Tibial artery (tissue), 4 donors: ENCODE measurements around the gene VPS72.

ENCODE experiments used
- DNase-seq, 2 donors: peaks; one replicate each; pipeline ENCODE4 v3.0.0-alpha.2; 2019
- H3K27ac ChIP-seq, 2 donors: fragments of 200-600 bp; sonication (generic) in 1 of 2; 1 replicate in 1 of 2; 2 replicates in 1 of 2; pipeline ENCODE4 v1.5.1; 2018 to 2019; ENCODE audit warnings: mild to moderate bottlenecking in 1 of 2
- H3K27me3 ChIP-seq, 2 donors: fragments of 200-600 bp; sonication (generic) in 1 of 2; one replicate each; pipeline versions ENCODE4 v1.5.1 to v1.6.0; 2016 to 2019
- H3K36me3 ChIP-seq, 3 donors: fragments of 200-600 bp; sonication (generic) in 2 of 3; one replicate each; pipeline ENCODE4 v1.5.1; 2016 to 2019; ENCODE audit warnings: mild to moderate bottlenecking in 2 of 3
- H3K4me1 ChIP-seq, 4 donors: fragments of 200-600 bp; sonication (generic) in 2 of 4; 1 replicate in 3 of 4; 2 replicates in 1 of 4; pipeline ENCODE4 v1.5.1; 2016 to 2019
- H3K4me3 ChIP-seq, 2 donors: fragments of 200-600 bp; sonication (generic) in 1 of 2; 1 replicate in 1 of 2; 2 replicates in 1 of 2; pipeline ENCODE4 v1.5.1; 2018 to 2019; ENCODE audit warnings: mild to moderate bottlenecking in 2 of 2
- H3K9me3 ChIP-seq, 3 donors: fragments of 200-600 bp; sonication (generic) in 1 of 3; one replicate each; pipeline ENCODE4 v1.5.1; 2016 to 2019
- CTCF ChIP-seq, 2 experiments: fragments of 200-600 bp in 1 of 2; fragments of 450-650 bp in 1 of 2; IDR thresholded peaks; one replicate each; pipeline ENCODE4 v1.5.1; 2017 to 2019; ENCODE audit warnings: antibody characterized with exemption in 2 of 2, mild to moderate bottlenecking in 1 of 2, moderate library complexity in 1 of 2
- intact Hi-C: fragments of 100-400 bp; cut with DNase I; formaldehyde crosslinking; loops from one replicate; pipeline ENCODE4 v1.15.0; 2023; ENCODE audit warnings: low total_unique reads

VPS72 gene

GRCh38 chr1:151143986-151144385 is 46.0 kb downstream of the VPS72 start:
- DNase-seq = peak in 1 of 2 donors; percentile 56
- H3K36me3 ChIP-seq = peaks cover 0 to 24% (median 0%) of the 10 kb centered on the region in 3 donors
- H3K27me3 ChIP-seq = no peaks in the 10 kb centered on the region
- intact Hi-C loops = no loop called here
- H3K4me3 ChIP-seq = no peak overlapping the region
- H3K4me1 ChIP-seq = peaks cover 0 to 40% (median 25%) of the 10 kb centered on the region in 4 donors
- no peak overlapping the region for H3K27ac ChIP-seq
- H3K9me3 ChIP-seq = no peaks in the 10 kb centered on the region
- TF ChIP-seq CTCF (IDR thresholded peaks at IDR 0.05) = no peak

GRCh38 chr1:151143057-151143435 is 47.0 kb downstream of the VPS72 start:
- DNase-seq = no peak
- H3K4me3 ChIP-seq = no peak overlapping the region
- no peak overlapping the region for H3K27ac ChIP-seq
- H3K36me3 ChIP-seq = peaks cover 0 to 30% (median 0%) of the 10 kb centered on the region in 3 donors
- intact Hi-C loops = no loop called here
- no peak for TF ChIP-seq CTCF (IDR thresholded peaks at IDR 0.05)
- H3K9me3 ChIP-seq = no peaks in the 10 kb centered on the region
- H3K4me1 ChIP-seq = peaks cover 0 to 40% (median 25%) of the 10 kb centered on the region in 4 donors
- H3K27me3 ChIP-seq = no peaks in the 10 kb centered on the region

- intact Hi-C loops = no loop called here
- no peak overlapping the region for H3K4me3 ChIP-seq
- no peak overlapping the region for H3K27ac ChIP-seq
- DNase-seq = no peak
- TF ChIP-seq CTCF (IDR thresholded peaks at IDR 0.05) = no peak
- peaks cover 0 to 36% (median 0%) of the 10 kb centered on the region in 3 donors for H3K36me3 ChIP-seq
- H3K27me3 ChIP-seq = no peaks in the 10 kb centered on the region
- peaks cover 0 to 39% (median 25%) of the 10 kb centered on the region in 4 donors for H3K4me1 ChIP-seq
- H3K9me3 ChIP-seq = no peaks in the 10 kb centered on the region
These were observed 47.5 kb downstream of the VPS72 start for GRCh38 chr1:151142411-151143056.

- TF ChIP-seq CTCF (IDR thresholded peaks at IDR 0.05) = no peak
- H3K27me3 ChIP-seq = no peaks in the 10 kb centered on the region
- DNase-seq = peak in 1 of 2 donors; percentile 50
- H3K27ac ChIP-seq = no peak overlapping the region
- H3K36me3 ChIP-seq = peaks cover 0 to 71% (median 5%) of the 10 kb centered on the region in 3 donors
- peaks cover 0 to 5% (median under 1%) of the 10 kb centered on the region in 4 donors for H3K4me1 ChIP-seq
- intact Hi-C loops = no loop called here
- no peaks in the 10 kb centered on the region for H3K9me3 ChIP-seq
- no peak overlapping the region for H3K4me3 ChIP-seq
These were observed 52.2 kb downstream of the VPS72 start for GRCh38 chr1:151137789-151138188.

- intact Hi-C loops = no loop called here
- Histone ChIP-seq H3K4me1 (peaks cover 0 to 11% (median 4%) of the 10 kb centered on the region in 4 donors), H3K9me3 (no peaks in the 10 kb centered on the region), H3K36me3 (peaks cover 0 to 62% (median 5%) of the 10 kb centered on the region in 3 donors), H3K27ac (no peak overlapping the region), H3K27me3 (no peaks in the 10 kb centered on the region), H3K4me3 (no peak overlapping the region)
- peak in 1 of 2 donors; percentile 31 for DNase-seq
- no peak for TF ChIP-seq CTCF (IDR thresholded peaks at IDR 0.05)
These were observed 54.3 kb downstream of the VPS72 start for GRCh38 chr1:151135433-151136385.
